HK-2 (cell line): ENCODE results near the gene MAPK1IP1L.
A peak's percentile ranks its signal among the peaks of the same experiment; 100 is the strongest.
"Not testable (repeated sequence)": the region's sequence is repeated elsewhere in the genome, so short reads cannot be mapped to it uniquely, and the experiment has no call there.

Source experiments
- DNase-seq: peaks from one replicate; pipeline ENCODE4 v3.0.0-alpha.2; 2018; ENCODE audit not compliant: unreplicated experiment

The MAPK1IP1L gene

GRCh38 chr14:55051423-55052268 lies at the start of gene MAPK1IP1L:
TSS of gene MAPK1IP1L (plus strand) at chr14:55051647. CDS start at chr14:55061684, 10,037 bp downstream.
- DNase-seq: peak; percentile 96

- DNase-seq: peak; percentile 18
These were observed 46.4 kb upstream of the MAPK1IP1L start for GRCh38 chr14:55005071-55005470.

DNA sequence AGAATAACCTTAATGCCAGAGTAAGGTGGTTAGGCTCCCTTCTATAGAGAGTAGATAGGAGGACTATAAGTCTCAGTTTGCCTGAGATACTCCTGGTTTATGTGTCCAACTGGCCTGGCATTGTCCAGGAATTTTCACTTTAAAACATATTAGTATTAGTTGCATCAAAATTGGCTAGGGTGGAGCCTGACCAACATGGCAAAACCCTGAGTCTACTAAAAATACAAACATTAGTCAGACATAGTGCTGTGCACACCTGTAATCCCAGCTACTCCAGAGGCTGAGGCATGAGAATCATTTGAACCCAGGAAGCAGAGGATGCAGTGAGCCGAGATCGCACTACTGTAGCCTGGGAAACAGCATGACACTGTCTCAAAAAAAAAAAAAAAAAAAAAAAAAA lies 36.4 kb upstream of the MAPK1IP1L start:
- no peak for DNase-seq

GRCh38 chr14:55019968-55020554 lies 31.4 kb upstream of the MAPK1IP1L start:
- DNase-seq: no peak

GRCh38 chr14:55024365-55024764 lies 27.1 kb upstream of the MAPK1IP1L start:
- DNase-seq: not testable (repeated sequence)

DNA sequence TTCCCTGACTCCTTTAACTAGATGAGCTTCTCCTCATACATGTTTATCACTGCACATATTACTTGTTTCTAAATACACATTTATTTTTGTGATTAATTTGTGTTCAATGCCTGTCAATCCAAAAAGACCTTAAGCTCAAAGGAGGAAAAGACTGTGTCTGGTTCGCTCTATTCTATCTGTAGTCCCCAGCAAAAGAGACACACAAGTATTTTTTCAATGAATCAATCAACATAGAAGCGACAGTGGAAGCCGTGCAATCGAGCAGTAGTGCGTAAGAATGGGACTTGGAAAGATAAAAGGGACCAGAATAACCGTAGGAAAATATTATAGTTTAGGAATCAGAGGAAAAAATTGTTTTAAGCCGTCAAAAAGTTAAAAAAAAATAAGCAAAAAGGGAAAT lies 25.5 kb upstream of the MAPK1IP1L start:
- DNase-seq: no peak

GRCh38 chr14:55026441-55026792 lies 25.0 kb upstream of the MAPK1IP1L start:
- no peak for DNase-seq

DNA sequence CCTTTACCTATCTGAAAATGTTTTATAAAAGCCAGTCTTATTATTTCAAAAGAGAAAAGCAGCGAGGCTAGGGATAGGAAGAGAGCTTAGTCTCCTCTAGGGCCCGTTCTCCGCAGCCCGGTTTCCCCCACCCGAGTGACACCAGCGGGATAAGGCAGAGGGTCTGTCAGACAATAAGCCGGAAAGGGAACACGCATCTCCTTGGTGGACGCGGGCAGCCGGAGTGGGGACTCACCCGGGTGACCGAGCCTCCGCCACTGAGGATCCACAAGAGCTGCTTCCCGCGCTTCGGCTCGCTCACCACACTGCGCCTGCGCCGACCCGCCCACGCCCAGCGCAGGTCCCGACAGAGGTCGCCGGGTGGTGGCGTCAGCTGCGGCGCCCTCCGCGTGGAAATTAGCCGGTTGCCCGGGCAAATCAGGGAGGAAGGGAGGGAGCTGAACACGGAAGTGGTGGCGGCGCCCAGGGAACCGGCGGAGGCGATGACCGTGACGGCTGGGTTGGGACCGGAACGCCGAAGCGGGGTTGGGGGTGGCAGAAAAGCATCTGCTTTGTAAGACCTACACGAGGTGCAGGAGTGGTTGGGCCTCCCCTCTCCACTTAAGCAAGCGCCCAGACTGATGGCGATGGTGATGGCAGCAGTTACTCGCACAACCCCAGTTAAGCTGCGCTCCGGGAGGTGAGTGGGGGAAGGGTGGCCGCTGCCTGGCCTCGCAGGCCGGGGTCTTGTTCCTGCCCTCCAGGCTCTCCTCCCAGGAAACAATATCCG lies 24.5 kb upstream of the MAPK1IP1L start, which contains the start of the genes SOCS4 and WDHD1:
SOCS4 (plus strand) TSS at position 444 of the 769 bp plus-strand sequence. CDS start 15,806 bp downstream, outside the sequence.
WDHD1 (minus strand) TSS at position 307 of the 769 bp plus-strand sequence. CDS start 312 bp downstream, outside the sequence.
- DNase-seq: peak; percentile 96

DNA sequence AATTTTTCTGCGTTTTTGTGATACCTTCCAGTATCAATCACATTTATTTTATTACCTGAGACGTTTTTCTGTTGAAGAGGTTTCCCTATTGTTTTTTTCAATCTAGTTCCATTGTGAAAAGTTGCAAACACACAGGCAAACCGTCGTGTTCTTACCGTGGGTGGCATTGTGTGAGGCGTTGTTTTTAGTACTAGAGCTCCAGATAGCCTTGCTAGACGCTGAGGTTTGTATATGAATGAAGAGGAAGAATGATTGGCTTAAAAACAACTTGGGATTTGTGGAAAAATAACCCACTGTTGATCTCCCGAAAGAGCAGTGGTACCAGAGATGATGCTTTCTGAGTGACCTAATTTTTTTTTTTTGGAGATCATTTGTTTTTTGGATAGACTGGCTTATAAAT lies 23.4 kb upstream of the MAPK1IP1L start:
- DNase-seq: no peak

DNA sequence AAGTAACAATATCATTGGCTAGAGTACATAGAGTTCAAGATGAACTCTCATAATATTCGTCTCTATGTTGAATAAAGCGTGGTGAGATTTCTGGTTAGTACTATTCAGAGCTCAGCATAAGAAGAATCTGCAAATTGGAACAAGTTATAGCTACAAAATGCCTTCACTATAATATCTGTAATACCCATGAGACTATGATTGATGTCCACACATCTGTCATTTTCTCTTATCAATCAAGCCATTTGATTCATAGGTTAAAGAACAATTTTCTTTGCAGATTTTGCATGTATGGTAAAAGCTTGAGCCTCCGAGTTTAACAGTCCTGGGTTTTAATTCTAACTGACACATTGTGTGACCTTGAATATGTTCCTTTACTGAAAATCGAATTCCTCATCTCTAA lies 23.0 kb upstream of the MAPK1IP1L start:
- DNase-seq: no peak

GRCh38 chr14:55031190-55031589 lies 20.3 kb upstream of the MAPK1IP1L start:
- DNase-seq: no peak

DNA sequence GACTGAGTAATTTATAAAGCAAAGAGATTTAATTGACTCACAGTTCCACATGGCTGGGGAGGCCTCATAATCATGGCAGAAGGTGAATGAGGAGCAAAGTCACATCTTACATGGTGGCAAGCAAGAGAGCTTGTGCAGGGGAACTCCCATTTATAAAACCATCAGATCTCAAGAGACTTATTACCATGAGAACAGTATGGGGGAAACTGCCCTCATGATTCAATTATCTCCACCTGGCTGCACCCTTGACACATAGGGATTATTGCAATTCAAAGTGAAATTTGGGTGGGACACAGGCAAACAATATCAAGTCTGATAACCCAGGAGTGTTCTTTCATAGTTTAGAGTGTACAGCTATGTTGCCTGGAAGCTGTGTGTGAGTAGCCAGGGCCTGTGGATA lies 13.5 kb upstream of the MAPK1IP1L start:
- DNase-seq: not testable (repeated sequence)

DNA sequence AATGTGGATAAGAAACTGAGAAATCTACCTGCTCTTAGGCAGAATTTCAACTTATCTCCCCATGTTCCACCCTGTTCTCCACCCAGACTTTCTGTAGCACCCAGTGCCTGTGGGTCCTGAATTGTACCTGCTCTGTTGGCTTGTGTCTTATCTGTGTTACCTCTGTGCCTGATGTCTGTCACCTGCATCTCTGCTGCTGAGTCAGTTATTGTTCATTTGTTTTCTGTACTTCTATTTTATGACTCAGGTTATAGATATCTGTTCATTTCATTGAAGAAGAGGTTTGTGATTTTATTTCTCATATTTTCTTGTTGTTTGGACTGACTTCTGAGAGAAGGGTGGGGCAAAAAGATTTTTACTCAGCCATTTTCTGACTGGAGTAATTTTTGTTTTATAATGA lies 12.7 kb upstream of the MAPK1IP1L start:
- DNase-seq: no peak

GRCh38 chr14:55043528-55043927 lies 7.9 kb upstream of the MAPK1IP1L start:
- no peak for DNase-seq

DNA sequence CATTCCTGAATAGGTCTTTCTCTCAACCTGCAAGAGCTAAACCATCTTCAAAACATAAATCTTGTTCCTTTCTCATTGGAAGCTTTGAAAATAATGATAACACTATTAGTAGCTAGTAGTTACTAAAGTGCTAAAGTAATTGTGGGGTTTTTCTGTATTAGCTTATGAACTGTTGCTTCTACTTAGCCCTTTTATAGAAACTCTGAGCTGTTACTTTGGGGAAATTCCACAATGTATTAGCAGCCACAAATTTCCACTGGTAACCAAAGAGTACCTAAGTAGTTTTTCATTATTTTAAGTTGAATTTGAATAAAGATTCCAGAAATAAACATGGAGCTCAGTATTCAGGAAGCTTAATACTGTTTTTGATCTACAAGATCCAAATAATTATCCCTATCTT lies 6.4 kb upstream of the MAPK1IP1L start:
- no peak for DNase-seq

GRCh38 chr14:55047301-55048053 lies 4.0 kb upstream of the MAPK1IP1L start:
- DNase-seq: no peak

- DNase-seq: no peak
These were observed 2.5 kb upstream of the MAPK1IP1L start for GRCh38 chr14:55048900-55049436.

DNA sequence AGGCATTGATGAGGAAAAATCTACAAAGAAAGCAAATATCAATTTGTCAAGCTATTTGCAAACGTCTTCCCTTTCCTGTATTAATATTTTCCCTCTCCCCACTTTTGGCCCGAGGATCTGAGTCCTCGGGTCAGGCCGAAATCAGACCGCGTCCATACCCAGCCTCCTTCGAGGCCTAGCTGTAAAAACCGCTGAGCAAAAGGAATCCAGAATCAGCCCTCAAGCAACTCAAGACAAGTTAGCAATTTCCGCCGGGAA lies 353 bp upstream of the MAPK1IP1L start:
- no peak for DNase-seq

DNA sequence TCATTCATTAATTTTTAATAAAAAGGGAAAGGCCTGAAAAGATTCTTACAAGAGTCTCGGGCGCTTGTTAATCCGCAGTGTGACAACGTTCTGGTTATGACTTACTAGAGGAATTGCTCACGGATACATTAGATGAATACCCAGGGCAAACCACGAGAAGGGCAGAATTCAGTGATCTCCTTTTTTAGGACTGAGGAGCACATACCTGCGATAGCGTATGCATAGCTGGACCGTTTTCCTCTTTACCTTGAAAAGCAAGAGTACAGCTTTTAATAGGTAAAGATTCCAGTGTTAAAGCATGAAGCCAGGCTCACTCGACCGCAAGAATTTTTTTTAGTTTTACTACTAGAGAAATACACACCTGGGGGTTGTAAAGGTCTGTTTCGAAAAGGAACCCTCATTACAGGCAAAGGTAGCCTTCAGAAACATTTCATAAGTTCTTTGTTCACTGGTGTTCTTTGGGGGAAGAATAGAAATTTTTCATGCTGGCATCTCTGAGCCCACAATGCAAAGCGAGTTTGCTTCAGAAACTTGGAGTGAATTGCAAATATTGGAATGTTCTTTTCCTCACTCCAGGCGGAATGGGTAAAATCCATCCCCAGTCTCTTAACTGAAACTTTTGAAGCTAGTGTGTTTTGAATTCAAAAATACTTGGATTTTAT lies 953 bp downstream of the MAPK1IP1L start:
- DNase-seq: no peak

GRCh38 chr14:55053018-55053417 lies 1.6 kb downstream of the MAPK1IP1L start:
- no peak for DNase-seq

- DNase-seq: no peak
These were observed 2.1 kb downstream of the MAPK1IP1L start for GRCh38 chr14:55053500-55053899.
